ENCODE measurements around the gene TXK. TPM values are rescaled to one million over a fixed set of nuclear protein-coding genes. Genes with fewer than 3 reads are reported as not detected.

Gene TXK
- total RNA-seq, 1 donor = 0.86 TPM

DNA sequence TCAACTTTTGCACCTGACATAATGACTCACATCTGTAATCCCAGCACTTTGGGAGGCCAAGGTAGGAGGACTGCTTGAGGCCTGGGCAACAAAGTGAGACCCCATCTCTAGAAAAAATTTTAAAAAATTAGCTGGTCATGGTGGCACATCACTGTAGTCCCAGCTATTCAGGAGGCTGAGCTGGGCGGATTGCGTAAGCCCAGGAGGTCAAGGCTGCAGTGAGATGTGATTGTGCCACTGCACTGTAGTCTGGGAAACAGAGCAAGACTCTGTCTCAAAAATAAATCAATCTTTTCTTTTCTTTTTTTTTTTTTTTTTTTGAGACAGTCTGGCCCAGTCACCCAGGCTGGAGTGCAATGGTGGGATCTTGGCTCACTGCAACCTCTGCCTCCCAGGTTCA is 65.0 kb downstream of the TXK start:
- H3K4me3 ChIP-seq (ENCODE audit: low read depth, low read length) = no peak overlapping the region
- TF ChIP-seq CTCF (IDR thresholded peaks at IDR 0.05; ENCODE audit: insufficient read depth, low read depth, low read length) = no peak
- no peak for DNase-seq (ENCODE audit: low read depth)

GRCh38 chr4:48068182-48068581 is 65.9 kb downstream of the TXK start:
- no peak for DNase-seq (ENCODE audit: low read depth)
- TF ChIP-seq CTCF (IDR thresholded peaks at IDR 0.05; ENCODE audit: insufficient read depth, low read depth, low read length) = no peak
- H3K4me3 ChIP-seq (ENCODE audit: low read depth, low read length) = no peak overlapping the region

DNA sequence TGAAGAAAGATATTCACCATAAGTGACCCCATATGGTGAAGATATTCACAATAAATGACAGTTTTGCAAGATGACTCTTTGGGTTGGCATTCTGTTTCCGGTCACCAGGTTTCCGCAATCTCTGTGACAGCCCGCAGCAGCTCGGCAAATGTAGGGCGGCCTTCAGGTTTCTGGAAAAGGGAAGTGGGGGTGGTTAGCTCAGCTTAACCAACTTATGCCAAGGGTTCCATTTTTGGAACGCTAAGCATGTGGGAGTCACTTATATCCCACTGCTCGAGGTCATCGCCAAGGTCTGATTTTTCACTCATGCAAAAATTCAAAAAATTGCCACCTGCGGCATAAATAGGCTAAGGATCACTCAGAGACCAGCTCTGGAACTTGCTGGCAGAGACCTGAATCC is 66.5 kb downstream of the TXK start:
- no peak overlapping the region for H3K4me3 ChIP-seq (ENCODE audit: low read depth, low read length)
- DNase-seq (ENCODE audit: low read depth) = no peak
- TF ChIP-seq CTCF (IDR thresholded peaks at IDR 0.05; ENCODE audit: insufficient read depth, low read depth, low read length) = no peak

GRCh38 chr4:48065587-48066052 is 68.4 kb downstream of the TXK start:
- TF ChIP-seq CTCF (IDR thresholded peaks at IDR 0.05; ENCODE audit: insufficient read depth, low read depth, low read length) = no peak
- no peak for DNase-seq (ENCODE audit: low read depth)
- no peak overlapping the region for H3K4me3 ChIP-seq (ENCODE audit: low read depth, low read length)

DNA sequence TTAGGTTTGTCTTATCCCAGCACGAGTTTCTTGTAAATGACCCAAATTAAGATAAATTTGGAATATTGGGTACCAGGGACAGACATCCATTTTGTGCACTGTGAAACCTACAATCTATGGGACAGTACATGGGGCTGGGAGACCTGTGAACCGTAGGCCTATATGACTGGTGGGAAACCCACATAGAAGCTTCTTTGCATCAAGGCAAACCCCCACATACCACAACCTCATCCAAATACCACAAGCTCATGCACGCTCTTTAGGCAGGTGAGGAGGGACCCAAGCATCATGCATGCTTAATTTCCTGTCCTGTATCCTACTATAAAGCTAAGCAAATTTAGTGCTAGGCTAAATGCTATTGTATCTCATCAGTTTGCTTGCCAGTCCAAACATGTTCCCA is 69.7 kb downstream of the TXK start:
- no peak for DNase-seq (ENCODE audit: low read depth)
- no peak for TF ChIP-seq CTCF (IDR thresholded peaks at IDR 0.05; ENCODE audit: insufficient read depth, low read depth, low read length)
- no peak overlapping the region for H3K4me3 ChIP-seq (ENCODE audit: low read depth, low read length)

DNA sequence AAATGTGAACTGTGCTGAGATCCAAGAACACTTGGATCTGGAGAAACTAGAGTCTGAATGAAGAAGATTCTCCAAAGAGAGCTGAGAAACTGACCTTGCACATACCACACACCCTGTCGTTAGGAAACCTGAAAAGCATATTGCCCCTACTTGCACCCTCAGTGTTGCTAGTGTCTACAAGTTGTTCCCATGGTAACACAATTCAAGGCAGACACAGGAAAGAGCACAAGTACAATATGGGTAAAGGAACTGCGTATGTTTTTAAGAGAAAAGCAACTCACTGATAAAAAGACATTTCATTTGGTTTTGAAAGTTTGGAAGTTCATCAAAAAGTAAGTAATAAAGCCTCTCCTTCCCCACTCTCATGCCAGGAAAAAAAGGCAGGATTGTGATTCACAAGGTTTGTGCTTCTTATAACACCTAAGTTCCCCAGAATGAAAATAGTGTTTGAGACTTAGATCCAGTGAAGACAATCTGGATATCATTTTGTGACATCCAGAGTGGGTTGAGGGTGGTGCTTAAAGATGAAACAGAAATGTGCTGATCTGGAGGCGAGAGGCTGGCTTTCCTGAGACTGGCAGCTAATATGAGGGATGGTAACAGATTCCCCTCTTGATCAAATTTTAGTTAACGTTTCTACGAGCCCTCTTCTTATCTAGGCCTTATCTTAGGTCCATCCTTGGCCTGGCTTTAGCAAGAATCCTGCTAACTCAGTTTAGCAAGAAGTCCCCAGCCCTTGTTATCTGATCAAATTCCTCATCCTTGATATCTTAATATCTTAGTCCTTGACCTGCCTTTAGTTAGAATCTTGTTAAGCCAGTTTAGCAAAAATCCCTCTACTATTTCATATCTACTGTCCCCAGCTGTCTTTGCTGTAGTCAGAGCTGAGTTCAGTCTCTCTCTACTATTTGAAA is 75.2 kb downstream of the TXK start:
- no peak for DNase-seq (ENCODE audit: low read depth)
- no peak for TF ChIP-seq CTCF (IDR thresholded peaks at IDR 0.05; ENCODE audit: insufficient read depth, low read depth, low read length)
- H3K4me3 ChIP-seq (ENCODE audit: low read depth, low read length) = no peak overlapping the region

Data from fibroblast of villous mesenchyme (primary cell).